GOT3 (cell line): ENCODE data around the gene MT1G.
"Not testable (repeated sequence)": the region's sequence is repeated elsewhere in the genome, so short reads cannot be mapped to it uniquely, and the experiment has no call there.

Experiments used
- DNase-seq: peaks from one replicate; lab custom pipeline; 2025; ENCODE audit warnings: mixed read lengths; lab: John Stamatoyannopoulos, UW

Gene MT1G

GRCh38 chr16:56665286-56666261, 2.3 kb downstream of the MT1G start:
- not testable (repeated sequence) for DNase-seq

DNA sequence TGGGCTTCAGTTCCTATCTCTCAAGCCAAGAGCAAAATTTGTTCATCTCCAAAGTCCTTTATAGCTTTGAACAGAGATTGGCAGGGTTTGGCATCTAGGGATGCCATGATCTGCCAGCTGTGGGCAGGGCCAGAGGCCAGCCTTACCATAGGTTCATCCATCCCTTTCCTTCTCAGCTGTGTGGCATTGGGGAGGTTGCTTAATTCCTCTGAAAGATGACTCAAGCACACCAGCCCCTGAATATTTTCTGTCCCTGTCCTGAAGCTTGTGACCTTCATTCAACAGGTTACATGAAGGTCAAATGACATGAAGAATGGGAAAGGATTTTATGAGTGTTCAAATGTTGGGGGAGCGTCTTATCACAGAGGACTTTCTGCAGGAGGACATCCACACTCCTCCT, 3.4 kb downstream of the MT1G start:
- DNase-seq: no peak

GRCh38 chr16:56662357-56663354, 5.2 kb downstream of the MT1G start:
- DNase-seq: no peak

DNA sequence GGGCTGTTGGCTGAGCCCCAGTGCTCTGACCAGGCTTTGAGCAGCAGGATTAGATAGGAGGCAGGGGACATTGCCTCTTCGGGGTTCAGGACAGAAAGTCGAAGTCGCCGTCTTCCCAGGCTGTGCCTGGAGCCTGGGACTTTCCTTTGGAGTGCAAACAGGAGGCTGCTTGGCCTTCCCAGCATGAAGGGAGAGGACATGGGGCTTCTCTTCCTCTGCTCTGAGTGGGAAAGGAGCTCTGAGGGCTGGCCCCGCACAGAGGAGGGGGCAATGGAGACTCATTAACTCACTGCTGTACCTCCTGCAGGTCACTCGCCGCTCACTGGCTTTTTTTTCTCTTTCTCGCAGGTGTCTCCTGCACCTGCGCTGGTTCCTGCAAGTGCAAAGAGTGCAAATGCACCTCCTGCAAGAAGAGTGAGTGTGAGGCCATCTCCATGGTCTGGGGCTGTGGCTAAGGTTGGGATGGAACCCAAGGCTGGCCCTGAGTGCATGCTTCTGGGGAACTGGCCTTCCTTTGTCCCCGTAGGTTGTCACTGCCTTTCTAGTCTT, 9.5 kb downstream of the MT1G start:
- DNase-seq: no peak

- DNase-seq: no peak
Observed at GRCh38 chr16:56657555-56658326, 10.1 kb downstream of the MT1G start, which contains the start of gene MT1F. MT1F (plus strand) TSS chr16:56657959; CDS start chr16:56658059, 100 bp downstream.

GRCh38 chr16:56653218-56653617, 14.6 kb downstream of the MT1G start:
- no peak for DNase-seq

GRCh38 chr16:56652600-56652999, 15.3 kb downstream of the MT1G start:
- no peak for DNase-seq

DNA sequence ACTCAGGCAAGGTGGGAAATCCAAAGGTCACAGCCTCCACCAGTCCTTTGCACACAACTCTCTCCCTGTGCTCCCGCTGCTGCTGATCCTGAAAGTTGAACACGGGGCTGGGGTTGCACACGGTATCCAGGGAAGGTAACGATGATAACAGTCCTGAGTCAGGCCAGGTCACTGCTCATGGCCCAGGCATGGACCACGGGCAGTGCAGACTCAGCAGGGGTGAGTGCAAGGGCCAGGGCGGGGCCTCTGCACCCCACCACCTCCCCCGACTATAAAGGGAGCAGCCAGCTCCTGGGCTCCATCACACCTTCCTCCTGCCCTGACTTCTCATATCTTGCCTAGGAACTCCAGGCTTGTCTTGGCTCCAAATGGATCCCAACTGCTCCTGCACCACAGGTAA, 16.3 kb downstream of the MT1G start, which contains the start of gene MT1B:
MT1B (plus strand) TSS at position 301 of the 400 bp plus-strand sequence; CDS start at position 369, 68 bp downstream.
- DNase-seq: no peak

DNA sequence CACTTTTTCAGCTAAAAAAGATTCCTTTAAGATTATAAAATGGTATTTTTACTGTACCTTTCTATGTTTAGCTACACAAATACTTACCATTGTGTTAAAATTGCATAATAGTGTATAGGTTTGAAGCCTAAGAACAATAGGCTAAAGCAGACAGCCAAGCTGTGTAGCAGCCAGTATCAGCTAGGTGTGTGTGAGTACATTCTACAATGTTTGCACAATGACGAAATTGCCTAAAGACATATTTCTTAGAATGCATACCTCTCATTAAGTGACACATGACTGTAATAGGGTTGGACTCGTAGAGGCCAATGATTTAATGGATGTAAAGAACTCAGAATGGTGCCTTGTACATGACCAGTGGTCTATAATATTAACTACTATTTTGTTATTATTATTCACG, 18.0 kb downstream of the MT1G start:
- DNase-seq: no peak

DNA sequence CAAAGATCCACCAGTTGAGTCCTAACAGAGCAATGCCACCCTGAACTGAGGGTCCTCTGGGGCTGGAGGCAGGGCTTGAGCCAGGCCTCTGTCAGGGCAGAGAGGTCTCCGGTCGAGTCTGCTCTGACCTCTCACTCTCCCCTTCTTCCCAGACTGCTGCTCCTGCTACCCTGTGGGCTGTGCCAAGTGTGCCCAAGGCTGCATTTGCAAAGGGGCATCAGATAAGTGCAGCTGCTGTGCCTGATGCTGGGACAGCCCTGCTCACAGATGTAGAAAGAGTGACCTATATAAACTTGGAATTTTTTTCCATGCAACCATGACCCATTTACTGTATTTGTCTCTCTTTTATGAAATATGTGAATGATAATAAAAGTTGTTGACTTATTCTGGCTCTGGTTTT, 18.6 kb downstream of the MT1G start:
- no peak for DNase-seq

- no peak for DNase-seq
Observed at GRCh38 chr16:56647641-56648431, 20.0 kb downstream of the MT1G start.

DNA sequence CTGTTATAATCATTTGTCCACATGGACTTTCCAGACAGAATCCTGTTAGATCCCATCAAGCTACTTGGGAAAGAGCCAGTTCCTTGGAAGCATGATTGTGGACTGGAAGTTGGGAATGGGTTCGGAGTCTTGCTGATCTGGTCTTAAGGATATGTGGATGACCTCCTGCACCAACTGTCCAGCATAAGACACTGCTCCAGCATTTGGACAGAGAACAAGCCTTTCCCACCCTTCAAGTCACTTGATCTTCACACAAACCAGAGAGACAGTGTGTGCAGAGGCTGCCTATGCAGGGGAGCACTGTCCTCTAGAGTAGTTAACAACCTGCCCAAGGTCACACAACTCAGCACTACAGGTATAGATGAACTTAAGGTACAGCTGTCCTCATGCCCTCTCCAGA, 22.0 kb downstream of the MT1G start:
- DNase-seq: no peak

DNA sequence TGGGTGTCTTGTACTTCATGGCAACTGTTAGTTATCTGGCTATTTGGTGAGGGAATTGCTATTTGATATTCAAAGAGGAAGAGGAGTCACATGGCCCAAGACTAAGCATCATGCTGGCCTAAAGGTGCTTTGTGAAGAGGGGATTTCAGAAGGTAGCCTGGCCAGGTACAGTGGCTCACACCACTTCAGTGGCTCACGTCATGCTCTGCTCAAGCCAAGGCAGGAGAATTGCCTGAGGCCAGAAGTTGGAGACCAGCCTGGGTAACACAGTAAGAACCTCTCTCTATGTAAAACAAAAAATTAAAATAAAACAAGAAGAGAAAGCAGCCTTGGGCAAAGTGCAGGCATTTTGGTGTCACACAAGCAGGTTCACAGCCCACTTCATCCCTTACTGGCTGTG, 22.6 kb downstream of the MT1G start:
- no peak for DNase-seq

DNA sequence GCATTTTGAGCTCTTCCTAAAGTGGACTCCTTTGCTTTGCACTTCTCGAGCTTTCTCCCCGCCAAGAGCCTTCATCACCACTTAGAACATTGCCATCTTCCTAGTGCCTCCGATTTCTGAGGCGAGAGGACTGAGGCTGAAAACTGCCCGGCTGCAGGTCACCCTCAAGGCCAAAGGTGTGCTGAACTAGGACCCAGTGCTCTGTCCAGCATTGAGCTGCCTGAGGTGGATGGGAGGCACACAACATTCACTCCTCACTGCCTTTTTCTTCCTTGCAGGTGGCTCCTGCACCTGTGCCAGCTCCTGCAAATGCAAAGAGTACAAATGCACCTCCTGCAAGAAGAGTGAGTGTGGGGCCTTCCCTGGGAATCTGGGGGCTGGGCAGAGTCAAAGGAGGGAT, 24.0 kb downstream of the MT1G start:
- DNase-seq: no peak

DNA sequence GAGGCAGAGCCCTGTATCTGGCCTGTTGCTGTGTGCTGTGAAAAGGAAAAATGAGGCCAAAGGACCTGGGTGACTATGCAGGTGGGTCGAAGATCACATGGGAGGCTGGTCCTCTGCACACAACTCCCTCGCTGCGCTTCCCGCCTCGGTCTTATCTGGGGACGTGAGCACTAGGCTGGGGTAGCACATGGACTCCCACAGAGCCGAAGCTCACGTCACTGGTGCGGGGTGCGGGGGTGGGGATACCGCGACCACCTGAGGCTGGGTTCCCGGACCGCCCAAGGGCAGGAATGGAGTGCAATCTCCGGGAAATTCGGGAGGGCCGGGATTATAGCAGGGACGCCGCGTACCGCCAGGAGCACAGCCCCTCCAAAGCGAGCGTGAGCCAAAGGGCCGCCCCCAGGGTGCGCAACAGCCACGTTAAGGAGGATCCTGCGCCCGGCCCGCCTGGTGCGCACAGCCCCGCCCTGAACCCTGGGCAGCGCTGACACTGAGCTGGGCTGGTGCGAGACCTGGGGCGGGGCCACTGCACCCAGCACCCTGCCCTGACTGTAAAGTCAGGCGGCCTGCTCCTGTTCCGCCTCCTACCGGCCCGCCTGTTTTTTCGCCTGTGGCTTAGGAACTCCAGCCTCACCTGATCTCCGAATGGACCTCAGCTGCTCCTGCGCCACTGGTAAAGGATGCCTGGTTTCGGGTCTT, 24.6 kb downstream of the MT1G start:
- DNase-seq: peak; percentile 15

DNA sequence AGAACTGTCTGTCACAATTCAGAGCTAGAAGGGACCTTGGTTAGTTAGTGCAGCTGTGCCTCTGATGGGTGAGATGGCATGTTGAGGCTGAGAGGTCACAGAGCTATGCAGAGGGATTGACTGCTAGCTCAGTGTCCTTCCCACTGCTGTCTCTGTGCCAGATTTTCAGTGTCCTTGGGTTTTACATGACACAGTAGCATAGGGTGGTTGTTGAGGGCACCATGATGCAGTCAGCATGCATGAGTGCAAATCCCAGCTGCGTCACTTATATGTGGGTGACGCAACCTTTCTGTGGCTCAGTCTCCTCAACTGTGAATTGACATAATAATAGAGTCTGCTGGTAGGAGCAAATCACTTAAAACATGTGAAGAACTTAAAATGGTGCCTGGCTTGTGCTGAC, 26.7 kb downstream of the MT1G start:
- no peak for DNase-seq

DNA sequence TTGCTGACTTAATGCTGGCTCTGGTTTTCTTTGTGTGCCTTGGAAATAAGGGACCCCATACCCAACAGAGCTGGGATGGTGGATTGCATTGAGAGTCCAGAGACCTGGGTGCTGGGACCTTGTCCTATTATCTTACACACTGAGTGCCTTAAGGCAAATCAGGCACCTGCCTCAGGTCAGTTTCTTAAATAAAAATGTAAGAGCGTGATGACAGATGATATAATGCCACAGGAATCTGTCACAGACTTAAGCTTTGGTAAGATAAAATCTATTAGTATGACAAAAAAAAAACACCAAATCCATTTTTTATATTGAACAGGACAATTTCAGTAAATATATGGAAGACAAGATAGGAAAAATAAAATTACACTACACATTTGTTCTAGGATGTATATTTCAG, 27.8 kb downstream of the MT1G start:
- DNase-seq: no peak

DNA sequence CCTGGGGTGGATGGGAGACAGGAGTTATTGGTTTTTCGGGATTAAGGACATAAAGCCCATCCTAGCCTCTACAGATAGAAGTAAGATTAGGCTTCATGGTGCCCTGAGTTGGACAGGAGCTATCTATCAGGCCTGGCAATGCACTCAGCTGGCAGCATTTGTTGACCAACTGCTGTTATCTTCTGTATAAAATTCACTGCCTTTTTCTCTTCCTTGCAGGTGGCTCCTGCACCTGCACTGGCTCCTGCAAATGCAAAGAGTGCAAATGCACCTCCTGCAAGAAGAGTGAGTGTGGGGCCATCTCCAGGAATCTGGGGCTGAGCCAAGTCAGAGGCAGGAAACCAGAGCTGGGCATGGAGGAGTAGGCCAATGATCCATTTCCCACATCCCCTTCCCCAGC, 28.8 kb downstream of the MT1G start:
- DNase-seq: no peak

GRCh38 chr16:56637814-56638750, 29.8 kb downstream of the MT1G start, which contains the start of gene MT1A:
MT1A (plus strand) TSS chr16:56638666; CDS start chr16:56638739, 73 bp downstream.
- no peak for DNase-seq
